ENCODE measurements around the gene NRG2. TPM values are rescaled to one million over a fixed set of nuclear protein-coding genes. Genes with fewer than 3 reads are reported as not detected.

The NRG2 gene
- total RNA-seq, 1 donor from 2014 or later: 2.0 TPM

DNA sequence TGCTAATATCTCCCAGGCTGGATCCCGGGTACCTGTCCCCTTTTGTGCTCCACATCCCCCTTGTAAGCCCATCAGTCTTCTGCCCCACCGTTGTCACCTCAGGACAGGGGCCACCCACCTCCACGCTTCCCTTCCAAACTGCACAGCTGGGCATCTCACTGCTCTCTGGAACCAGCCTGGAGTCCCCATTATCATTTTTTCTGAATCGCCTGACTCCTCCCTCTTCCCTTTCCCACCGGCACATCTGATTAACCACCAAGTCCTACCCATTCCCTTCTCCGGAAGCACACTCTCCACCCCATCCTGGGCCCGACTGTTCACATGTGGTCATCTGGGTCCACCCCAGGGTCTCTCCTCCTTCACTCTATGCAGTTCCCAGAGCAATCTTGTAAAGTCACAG, 193.6 kb downstream of the NRG2 start:
- H3K4me1 Mint-ChIP-seq: peaks cover 1% of the 10 kb centered on the region
- no peaks in the 10 kb centered on the region for H3K36me3 Mint-ChIP-seq
- peak overlapping the region; percentile 58 for H3K4me3 Mint-ChIP-seq
- no peaks in the 10 kb centered on the region for H3K9me3 Mint-ChIP-seq
- no peak for DNase-seq (ENCODE audit: low spot score in 2 of 2, unreplicated experiment in 2 of 2)
- TF ChIP-seq, protein P1, sequence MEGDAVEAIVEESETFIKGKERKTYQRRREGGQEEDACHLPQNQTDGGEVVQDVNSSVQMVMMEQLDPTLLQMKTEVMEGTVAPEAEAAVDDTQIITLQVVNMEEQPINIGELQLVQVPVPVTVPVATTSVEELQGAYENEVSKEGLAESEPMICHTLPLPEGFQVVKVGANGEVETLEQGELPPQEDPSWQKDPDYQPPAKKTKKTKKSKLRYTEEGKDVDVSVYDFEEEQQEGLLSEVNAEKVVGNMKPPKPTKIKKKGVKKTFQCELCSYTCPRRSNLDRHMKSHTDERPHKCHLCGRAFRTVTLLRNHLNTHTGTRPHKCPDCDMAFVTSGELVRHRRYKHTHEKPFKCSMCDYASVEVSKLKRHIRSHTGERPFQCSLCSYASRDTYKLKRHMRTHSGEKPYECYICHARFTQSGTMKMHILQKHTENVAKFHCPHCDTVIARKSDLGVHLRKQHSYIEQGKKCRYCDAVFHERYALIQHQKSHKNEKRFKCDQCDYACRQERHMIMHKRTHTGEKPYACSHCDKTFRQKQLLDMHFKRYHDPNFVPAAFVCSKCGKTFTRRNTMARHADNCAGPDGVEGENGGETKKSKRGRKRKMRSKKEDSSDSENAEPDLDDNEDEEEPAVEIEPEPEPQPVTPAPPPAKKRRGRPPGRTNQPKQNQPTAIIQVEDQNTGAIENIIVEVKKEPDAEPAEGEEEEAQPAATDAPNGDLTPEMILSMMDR (IDR thresholded peaks at IDR 0.05; ENCODE audit: unreplicated experiment): no peak
- H3K27me3 Mint-ChIP-seq (ENCODE audit: low read depth): peaks cover 81% of the 10 kb centered on the region
- no peak overlapping the region for H3K27ac Mint-ChIP-seq

DNA sequence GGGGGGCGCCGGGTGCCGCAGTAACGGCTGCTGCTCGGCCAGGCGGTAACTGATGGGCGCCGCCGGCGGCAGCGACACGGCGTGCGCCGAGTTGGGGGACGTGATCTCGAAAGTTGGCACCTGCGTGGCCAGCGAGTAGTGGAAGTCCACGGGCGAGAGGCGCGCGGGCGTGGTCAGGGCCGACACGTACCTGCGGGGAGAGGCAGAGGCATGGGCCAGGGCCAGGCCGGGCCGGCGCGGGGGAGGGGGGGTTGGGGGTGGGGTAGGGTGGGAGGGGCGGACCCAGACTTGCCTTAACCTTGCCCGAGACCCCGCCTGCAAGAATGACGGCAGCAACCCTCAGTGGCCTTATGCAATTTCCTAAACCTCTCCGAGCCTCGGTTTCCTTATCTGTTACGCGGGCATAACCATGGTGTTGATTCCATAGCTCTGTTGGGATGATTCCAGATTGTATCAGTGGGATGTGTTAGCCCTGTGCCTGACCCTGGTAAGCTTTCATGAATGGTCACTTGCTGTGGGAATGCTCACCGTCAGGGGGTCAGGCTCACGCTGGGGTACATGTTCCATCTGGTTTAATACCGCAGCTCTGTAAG, 194.5 kb downstream of the NRG2 start:
- peaks cover 1% of the 10 kb centered on the region for H3K4me1 Mint-ChIP-seq
- no peaks in the 10 kb centered on the region for H3K9me3 Mint-ChIP-seq
- no peaks in the 10 kb centered on the region for H3K36me3 Mint-ChIP-seq
- H3K4me3 Mint-ChIP-seq: peak overlapping the region; percentile 58
- DNase-seq (ENCODE audit: low spot score in 2 of 2, unreplicated experiment in 2 of 2): no peak
- TF ChIP-seq, protein P1 (IDR thresholded peaks at IDR 0.05; ENCODE audit: unreplicated experiment): no peak
- H3K27me3 Mint-ChIP-seq (ENCODE audit: low read depth): peaks cover 82% of the 10 kb centered on the region
- H3K27ac Mint-ChIP-seq: no peak overlapping the region

DNA sequence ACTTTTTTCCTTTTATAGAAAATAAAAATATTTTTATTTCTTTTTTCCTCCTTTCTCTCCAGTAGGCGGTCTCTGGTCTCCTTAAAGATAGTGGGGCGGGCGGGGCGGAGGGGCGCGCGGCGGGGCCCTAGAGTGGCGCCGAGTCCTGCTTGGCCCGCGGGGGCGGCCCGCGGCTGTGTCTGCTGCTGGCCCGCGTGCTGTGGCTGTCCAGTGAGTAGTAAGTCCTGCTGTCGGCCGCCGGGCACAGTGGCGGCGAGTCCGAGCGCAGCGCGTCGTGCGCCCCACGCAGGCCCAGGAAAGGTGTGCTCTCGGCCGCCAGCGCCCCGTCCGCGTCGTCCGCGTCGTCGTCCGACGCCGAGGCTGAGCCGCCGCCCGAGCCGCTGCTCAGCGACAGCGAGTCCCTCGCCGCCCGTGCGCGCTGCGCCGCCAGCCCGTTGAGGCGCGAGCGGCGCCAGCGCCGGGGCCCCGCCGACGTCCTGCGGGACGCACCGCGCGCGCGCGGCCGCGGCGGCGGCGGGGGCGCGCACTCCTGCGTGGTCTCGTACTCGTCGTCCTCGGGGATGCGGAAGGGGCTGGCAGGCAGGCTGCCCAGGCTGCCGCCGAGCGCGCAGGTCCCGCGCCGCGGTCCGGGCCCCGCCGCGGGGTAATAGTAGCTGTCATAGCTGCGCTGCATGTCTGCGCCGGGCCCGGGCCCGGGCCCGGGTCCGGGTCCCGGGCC, 195.2 kb downstream of the NRG2 start:
- H3K27ac Mint-ChIP-seq: no peak overlapping the region
- peak; percentile 42 to 72 for DNase-seq (ENCODE audit: low spot score in 2 of 2, unreplicated experiment in 2 of 2)
- no peaks in the 10 kb centered on the region for H3K36me3 Mint-ChIP-seq
- TF ChIP-seq, protein P1 (IDR thresholded peaks at IDR 0.05; ENCODE audit: unreplicated experiment): no peak
- H3K4me3 Mint-ChIP-seq: peak overlapping the region; percentile 53
- H3K27me3 Mint-ChIP-seq (ENCODE audit: low read depth): peaks cover 80% of the 10 kb centered on the region
- no peaks in the 10 kb centered on the region for H3K9me3 Mint-ChIP-seq
- peaks cover 1% of the 10 kb centered on the region for H3K4me1 Mint-ChIP-seq

DNA sequence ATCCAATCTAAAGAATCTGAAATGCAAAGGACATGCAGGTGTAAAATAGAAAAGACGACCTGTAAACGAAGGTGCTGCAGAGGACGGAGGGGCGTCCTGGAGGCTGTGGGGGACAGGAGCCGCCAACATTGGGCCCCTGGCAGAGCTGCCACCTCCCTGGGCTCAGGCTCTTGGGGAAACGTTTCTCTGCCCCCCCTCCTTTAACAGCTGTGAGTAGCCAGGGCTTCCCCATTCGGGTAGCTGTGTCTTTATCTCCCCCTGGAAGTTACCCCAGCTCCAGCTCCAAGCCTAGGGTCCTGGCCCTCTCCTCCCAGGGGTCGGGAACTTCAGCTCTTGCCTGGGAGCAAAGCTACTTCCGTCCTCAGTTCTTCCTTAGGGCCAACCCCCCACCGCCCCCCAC, 196.0 kb downstream of the NRG2 start:
- Mint-ChIP-seq H3K4me3 (no peak overlapping the region), H3K27ac (no peak overlapping the region), H3K9me3 (no peaks in the 10 kb centered on the region), H3K27me3 (ENCODE audit: low read depth) (peaks cover 81% of the 10 kb centered on the region), H3K36me3 (no peaks in the 10 kb centered on the region), H3K4me1 (peaks cover 1% of the 10 kb centered on the region)
- DNase-seq (ENCODE audit: low spot score in 2 of 2, unreplicated experiment in 2 of 2): no peak
- TF ChIP-seq, protein P1 (IDR thresholded peaks at IDR 0.05; ENCODE audit: unreplicated experiment): no peak

DNA sequence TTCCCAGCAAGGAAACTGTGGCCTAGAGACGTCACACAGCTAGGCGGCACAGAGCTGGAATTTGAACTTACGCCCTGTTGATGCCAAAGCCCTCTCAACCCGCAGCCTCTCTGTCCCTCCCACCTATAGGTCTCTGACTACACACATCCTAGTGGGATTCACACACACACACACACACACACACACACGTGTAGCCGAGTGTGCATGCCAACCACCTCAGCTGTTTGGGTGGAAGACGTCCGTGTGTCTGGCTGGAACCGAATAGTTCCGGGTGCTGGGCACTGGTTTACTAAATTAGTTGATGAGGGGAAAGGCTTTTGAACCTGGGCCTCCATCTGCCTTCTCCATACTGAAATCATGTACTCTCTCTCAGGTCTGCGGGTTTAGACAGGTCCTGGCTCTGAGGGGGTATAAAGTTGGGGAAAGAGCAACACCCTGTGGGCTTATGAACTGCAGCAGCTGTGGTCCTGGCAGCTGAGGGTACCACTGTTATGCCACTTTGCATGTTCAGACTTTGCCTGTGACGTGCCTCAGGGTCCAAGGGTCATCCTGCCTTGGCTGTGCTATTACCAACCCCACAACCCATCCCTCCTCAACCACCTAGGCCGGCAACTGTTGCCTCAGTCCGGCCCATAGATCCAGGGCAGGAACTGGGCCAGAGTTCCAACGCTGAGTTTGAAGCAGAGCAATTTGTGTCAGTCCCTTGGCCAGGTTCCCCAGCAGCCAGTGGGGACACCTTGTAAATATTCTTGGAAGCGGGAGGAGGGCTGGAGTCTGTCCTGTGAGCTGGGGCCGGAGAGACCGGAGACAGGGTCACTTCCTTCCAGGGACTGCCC, 197.0 kb downstream of the NRG2 start:
- DNase-seq (ENCODE audit: low spot score in 2 of 2, unreplicated experiment in 2 of 2): no peak
- no peak overlapping the region for H3K4me3 Mint-ChIP-seq
- H3K36me3 Mint-ChIP-seq: no peaks in the 10 kb centered on the region
- H3K4me1 Mint-ChIP-seq: peaks cover 1% of the 10 kb centered on the region
- TF ChIP-seq, protein P1 (IDR thresholded peaks at IDR 0.05; ENCODE audit: unreplicated experiment): no peak
- peaks cover 86% of the 10 kb centered on the region for H3K27me3 Mint-ChIP-seq (ENCODE audit: low read depth)
- H3K9me3 Mint-ChIP-seq: no peaks in the 10 kb centered on the region
- H3K27ac Mint-ChIP-seq: no peak overlapping the region

Measured in mesothelial cell of epicardium (in vitro differentiated cells).